Upper lobe of left lung (tissue), 6 donors: Measurements from ENCODE around the gene SCAMP1. TPM values are rescaled to one million over a fixed set of nuclear protein-coding genes. Genes with fewer than 3 reads are reported as not detected.

ENCODE experiments used
- ATAC-seq, 2 donors: fragments of 200-7000 bp; cut with Tn5 transposase; one replicate each; pipeline ENCODE4 v1.9.1; 2022; ENCODE audit warnings: mild to moderate bottlenecking in 2 of 2, moderate library complexity in 2 of 2; ENCODE audit not compliant: low FRiP score in 2 of 2
- DNase-seq, 2 donors: peaks; one replicate each; pipeline ENCODE4 v3.0.0-alpha.2; 2019 to 2020
- H3K27ac ChIP-seq, 4 donors: fragments of 200-600 bp; sonication (generic); one replicate each; pipeline ENCODE4 v1.5.1; 2016 to 2019
- H3K27me3 ChIP-seq, 4 donors: fragments of 200-600 bp; sonication (generic); one replicate each; pipeline ENCODE4 v1.5.1; 2017 to 2019
- H3K36me3 ChIP-seq, 4 donors: fragments of 200-600 bp; sonication (generic); one replicate each; pipeline ENCODE4 v1.5.1; 2016 to 2019
- H3K4me1 ChIP-seq, 4 donors: fragments of 200-600 bp; sonication (generic); one replicate each; pipeline ENCODE4 v1.5.1; 2018 to 2019
- H3K4me3 ChIP-seq, 4 donors: fragments of 200-600 bp; sonication (generic); one replicate each; pipeline ENCODE4 v1.5.1; 2017 to 2019; ENCODE audit warnings: mild to moderate bottlenecking in 2 of 4, moderate library complexity in 1 of 4
- H3K9me3 ChIP-seq, 4 donors: fragments of 200-600 bp; sonication (generic); one replicate each; pipeline ENCODE4 v1.5.1; 2018 to 2019
- EP300 ChIP-seq, 4 donors: sonication (generic); formaldehyde crosslinking; IDR thresholded peaks; one replicate each; pipeline ENCODE4 v1.5.1; 2017; ENCODE audit warnings: antibody characterized with exemption in 4 of 4, control low read depth in 2 of 4
- POLR2A ChIP-seq, 4 donors: fragments of 450-650 bp; IDR thresholded peaks; one replicate each; pipeline ENCODE4 v1.5.1; 2016 to 2017; ENCODE audit warnings: antibody characterized with exemption in 4 of 4, mild to moderate bottlenecking in 2 of 4
- POLR2AphosphoS5 ChIP-seq, 2 donors: sonication (generic); formaldehyde crosslinking; IDR thresholded peaks; one replicate each; pipeline ENCODE4 v1.5.1; 2017; ENCODE audit warnings: antibody characterized with exemption in 2 of 2
- WGBS, 2 donors: methylation state at CpG; one replicate each; pipeline ENCODE4 v1.1.5; 2017 to 2018; 5-methylcytosine and 5-hydroxymethylcytosine counted together
- total RNA-seq, 6 donors: library from RNA; depleted of rRNA in 4 of 6; stranded (reverse); fragments of >200 nt in 4 of 6; gene quantifications; one replicate each; pipeline versions ENCODE4 v1.1.0 to v1.2.1, GENCODE V29; 2016 to 2021
- TF ChIP-seq, protein P1 (sequence below), 6 experiments: fragments of 450-650 bp in 4 of 6; fragments of 200-600 bp in 2 of 6; sonication (generic) in 2 of 6; IDR thresholded peaks; one replicate each; pipeline ENCODE4 v1.5.1; 2016 to 2019; ENCODE audit warnings: antibody characterized with exemption in 6 of 6
- donor health status: DM: no; HTN: no; CAD: no; lungs with moderate emphysema.
- donor health status: DM: no; HTN: yes; CAD: no; lungs with severe emphysema.

SCAMP1 gene
- total RNA-seq, 6 donors from 2014 or later = 5.3 to 37.3 (median 25.1) TPM

- H3K4me1 ChIP-seq = no peaks in the 10 kb centered on the region
- 72 to 86% methylated on average over 1 of the region's 1 CpG for WGBS, 2 donors
- H3K27ac ChIP-seq = no peak overlapping the region
- DNase-seq (no peak), ATAC-seq (no peak)
- no peaks in the 10 kb centered on the region for H3K9me3 ChIP-seq
- H3K36me3 ChIP-seq = peaks cover 0 to 23% (median 7%) of the 10 kb centered on the region in 4 donors
- no peaks in the 10 kb centered on the region for H3K27me3 ChIP-seq
- no peak for TF ChIP-seq POLR2AphosphoS5 (IDR thresholded peaks at IDR 0.05)
- TF ChIP-seq EP300 (IDR thresholded peaks at IDR 0.05) = no peak
- TF ChIP-seq, protein P1, sequence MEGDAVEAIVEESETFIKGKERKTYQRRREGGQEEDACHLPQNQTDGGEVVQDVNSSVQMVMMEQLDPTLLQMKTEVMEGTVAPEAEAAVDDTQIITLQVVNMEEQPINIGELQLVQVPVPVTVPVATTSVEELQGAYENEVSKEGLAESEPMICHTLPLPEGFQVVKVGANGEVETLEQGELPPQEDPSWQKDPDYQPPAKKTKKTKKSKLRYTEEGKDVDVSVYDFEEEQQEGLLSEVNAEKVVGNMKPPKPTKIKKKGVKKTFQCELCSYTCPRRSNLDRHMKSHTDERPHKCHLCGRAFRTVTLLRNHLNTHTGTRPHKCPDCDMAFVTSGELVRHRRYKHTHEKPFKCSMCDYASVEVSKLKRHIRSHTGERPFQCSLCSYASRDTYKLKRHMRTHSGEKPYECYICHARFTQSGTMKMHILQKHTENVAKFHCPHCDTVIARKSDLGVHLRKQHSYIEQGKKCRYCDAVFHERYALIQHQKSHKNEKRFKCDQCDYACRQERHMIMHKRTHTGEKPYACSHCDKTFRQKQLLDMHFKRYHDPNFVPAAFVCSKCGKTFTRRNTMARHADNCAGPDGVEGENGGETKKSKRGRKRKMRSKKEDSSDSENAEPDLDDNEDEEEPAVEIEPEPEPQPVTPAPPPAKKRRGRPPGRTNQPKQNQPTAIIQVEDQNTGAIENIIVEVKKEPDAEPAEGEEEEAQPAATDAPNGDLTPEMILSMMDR (IDR thresholded peaks at IDR 0.05) = no peak
- TF ChIP-seq POLR2A (IDR thresholded peaks at IDR 0.05) = no peak
- no peak overlapping the region for H3K4me3 ChIP-seq
Observed at GRCh38 chr5:78416677-78417425, 56.4 kb downstream of the SCAMP1 start.

DNA sequence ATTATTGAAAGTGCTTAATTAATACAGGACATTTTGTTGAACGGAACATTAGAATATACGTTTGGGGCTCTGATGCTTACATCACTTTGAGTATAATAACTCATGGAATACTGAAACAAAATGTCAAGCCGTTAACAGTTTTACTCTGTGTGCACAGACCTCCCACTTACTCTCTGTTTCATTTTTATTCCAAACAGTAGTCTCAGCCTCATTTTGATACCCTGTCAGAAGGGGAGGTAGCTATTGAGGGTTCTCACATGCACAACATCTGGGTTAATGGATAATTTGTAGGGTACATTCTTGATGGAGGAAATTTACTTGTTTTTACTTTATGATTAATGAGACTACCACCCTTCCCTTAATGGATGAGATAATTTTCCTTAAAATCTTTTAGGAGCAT, 59.0 kb downstream of the SCAMP1 start:
- Histone ChIP-seq H3K9me3 (no peaks in the 10 kb centered on the region), H3K27me3 (no peaks in the 10 kb centered on the region), H3K27ac (no peak overlapping the region), H3K4me1 (no peaks in the 10 kb centered on the region), H3K4me3 (no peak overlapping the region), H3K36me3 (peaks cover 0 to 36% (median 7%) of the 10 kb centered on the region in 4 donors)
- ATAC-seq = no peak
- WGBS, 2 donors = 74% methylated on average over 3 of the region's 3 CpGs
- no peak for TF ChIP-seq POLR2AphosphoS5 (IDR thresholded peaks at IDR 0.05)
- no peak for TF ChIP-seq POLR2A (IDR thresholded peaks at IDR 0.05)
- TF ChIP-seq, protein P1 (IDR thresholded peaks at IDR 0.05) = no peak
- TF ChIP-seq EP300 (IDR thresholded peaks at IDR 0.05) = no peak
- no peak for DNase-seq

GRCh38 chr5:78420548-78420947, 60.1 kb downstream of the SCAMP1 start:
- DNase-seq (no peak), ATAC-seq (no peak)
- Histone ChIP-seq H3K27me3 (no peaks in the 10 kb centered on the region), H3K27ac (no peak overlapping the region), H3K4me1 (no peaks in the 10 kb centered on the region), H3K36me3 (peaks cover 0 to 36% (median 7%) of the 10 kb centered on the region in 4 donors), H3K9me3 (no peaks in the 10 kb centered on the region), H3K4me3 (no peak overlapping the region)
- TF ChIP-seq, protein P1 (IDR thresholded peaks at IDR 0.05) = no peak
- TF ChIP-seq POLR2AphosphoS5 (IDR thresholded peaks at IDR 0.05) = no peak
- TF ChIP-seq POLR2A (IDR thresholded peaks at IDR 0.05) = no peak
- no peak for TF ChIP-seq EP300 (IDR thresholded peaks at IDR 0.05)

DNA sequence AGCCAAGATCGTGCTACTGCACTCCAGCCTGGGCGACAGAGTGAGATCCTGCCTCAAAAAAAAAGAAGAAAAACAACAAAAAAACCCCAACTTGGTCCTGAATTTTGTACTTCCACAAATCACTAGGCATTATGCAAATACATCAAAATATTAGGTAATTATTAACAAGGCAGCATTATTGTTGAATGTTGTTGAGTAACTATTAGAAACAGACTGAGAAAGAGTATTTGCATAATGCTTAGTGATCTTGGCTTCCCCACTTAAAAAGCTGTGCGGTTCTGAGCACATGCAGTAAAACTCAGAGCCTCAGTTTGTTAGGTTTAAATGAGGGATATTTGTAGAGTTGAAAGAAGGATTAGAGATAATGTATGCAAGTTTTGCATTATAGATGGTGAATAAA, 64.2 kb downstream of the SCAMP1 start:
- WGBS, 2 donors = 80 to 93% methylated on average over 3 of the region's 3 CpGs
- H3K27me3 ChIP-seq = no peaks in the 10 kb centered on the region
- DNase-seq (no peak), ATAC-seq (no peak)
- no peak overlapping the region for H3K27ac ChIP-seq
- no peaks in the 10 kb centered on the region for H3K9me3 ChIP-seq
- H3K4me1 ChIP-seq = no peaks in the 10 kb centered on the region
- no peak overlapping the region for H3K4me3 ChIP-seq
- H3K36me3 ChIP-seq = peaks cover 0 to 28% (median 0%) of the 10 kb centered on the region in 4 donors
- no peak for TF ChIP-seq EP300 (IDR thresholded peaks at IDR 0.05)
- TF ChIP-seq, protein P1 (IDR thresholded peaks at IDR 0.05) = no peak
